Measurements from ENCODE around the gene NFX1.

GRCh38 chr9:33256236-33256635 is 34.1 kb upstream of the NFX1 start:
- TF ChIP-seq POLR2A (IDR thresholded peaks at IDR 0.05) = no peak
- TF ChIP-seq, protein P1, sequence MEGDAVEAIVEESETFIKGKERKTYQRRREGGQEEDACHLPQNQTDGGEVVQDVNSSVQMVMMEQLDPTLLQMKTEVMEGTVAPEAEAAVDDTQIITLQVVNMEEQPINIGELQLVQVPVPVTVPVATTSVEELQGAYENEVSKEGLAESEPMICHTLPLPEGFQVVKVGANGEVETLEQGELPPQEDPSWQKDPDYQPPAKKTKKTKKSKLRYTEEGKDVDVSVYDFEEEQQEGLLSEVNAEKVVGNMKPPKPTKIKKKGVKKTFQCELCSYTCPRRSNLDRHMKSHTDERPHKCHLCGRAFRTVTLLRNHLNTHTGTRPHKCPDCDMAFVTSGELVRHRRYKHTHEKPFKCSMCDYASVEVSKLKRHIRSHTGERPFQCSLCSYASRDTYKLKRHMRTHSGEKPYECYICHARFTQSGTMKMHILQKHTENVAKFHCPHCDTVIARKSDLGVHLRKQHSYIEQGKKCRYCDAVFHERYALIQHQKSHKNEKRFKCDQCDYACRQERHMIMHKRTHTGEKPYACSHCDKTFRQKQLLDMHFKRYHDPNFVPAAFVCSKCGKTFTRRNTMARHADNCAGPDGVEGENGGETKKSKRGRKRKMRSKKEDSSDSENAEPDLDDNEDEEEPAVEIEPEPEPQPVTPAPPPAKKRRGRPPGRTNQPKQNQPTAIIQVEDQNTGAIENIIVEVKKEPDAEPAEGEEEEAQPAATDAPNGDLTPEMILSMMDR (IDR thresholded peaks at IDR 0.05) = no peak

Measured in thyroid gland (tissue), 4 donors.